ENCODE data around the gene HDHD5. TPM values are rescaled to one million over a fixed set of nuclear protein-coding genes. Genes with fewer than 3 reads are reported as not detected.

Gene HDHD5
- total and polyA plus RNA-seq, 11 donors: 31.8 to 72.1 (median 49.0) TPM

DNA sequence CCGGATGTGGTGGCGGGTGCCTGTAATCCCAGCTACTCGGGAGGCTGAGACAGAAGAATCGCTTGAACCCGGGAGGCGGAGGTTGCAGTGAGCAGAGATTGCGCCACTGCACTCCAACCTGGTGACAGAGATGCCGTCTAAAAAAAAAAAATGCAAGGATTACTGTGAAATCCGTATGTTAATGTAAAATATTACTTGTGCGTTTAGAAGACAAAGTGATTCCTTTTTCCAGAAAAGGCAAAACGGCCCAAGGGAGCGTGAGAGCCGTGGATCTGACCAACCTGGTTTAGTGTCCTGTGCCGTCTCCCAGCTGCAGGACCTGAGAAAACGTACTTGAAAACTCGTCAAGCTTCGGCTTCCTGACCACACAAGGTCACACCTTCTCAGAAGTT lies 905 bp downstream of the HDHD5 start:
- no peaks in the 10 kb centered on the region for H3K27me3 ChIP-seq
- WGBS, 4 donors: 44 to 50% (median 48%) methylated on average over 16 to 17 of the region's 17 CpGs

DNA sequence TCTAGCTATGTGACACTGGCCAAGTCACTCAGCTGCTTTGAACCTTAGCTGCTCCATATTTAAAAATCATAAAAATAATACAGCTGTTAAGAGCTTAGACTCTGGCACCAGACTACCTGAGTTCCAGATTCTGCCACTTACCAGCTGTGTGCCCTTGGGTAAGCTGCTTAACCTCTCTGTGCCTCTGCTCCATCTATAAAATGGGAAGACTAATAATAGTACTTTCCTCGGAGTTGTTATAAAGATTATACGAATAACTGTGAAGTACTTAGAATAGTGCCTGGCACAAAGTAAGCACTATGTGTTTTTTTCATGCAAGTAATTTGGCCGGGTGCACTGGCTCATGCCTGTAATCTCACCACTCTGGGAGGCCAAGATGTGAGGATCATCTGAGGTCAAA lies 1.4 kb downstream of the HDHD5 start:
- Histone ChIP-seq H3K27ac (peak overlapping the region in 8 of 12 donors; percentile 85 to 97 (median 94)), H3K9me3 (no peaks in the 10 kb centered on the region), H3K4me3 (peak overlapping the region in 9 of 12 donors; percentile 69 to 94 (median 80)), H3K4me1 (peaks cover 0 to 50% (median 26%) of the 10 kb centered on the region in 12 donors), H3K27me3 (no peaks in the 10 kb centered on the region), H3K36me3 (no peaks in the 10 kb centered on the region)
- WGBS, 4 donors: 34 to 64% (median 52%) methylated on average over 3 of the region's 3 CpGs
- no peak for TF ChIP-seq POLR2A (IDR thresholded peaks at IDR 0.05)
- TF ChIP-seq, protein P1, sequence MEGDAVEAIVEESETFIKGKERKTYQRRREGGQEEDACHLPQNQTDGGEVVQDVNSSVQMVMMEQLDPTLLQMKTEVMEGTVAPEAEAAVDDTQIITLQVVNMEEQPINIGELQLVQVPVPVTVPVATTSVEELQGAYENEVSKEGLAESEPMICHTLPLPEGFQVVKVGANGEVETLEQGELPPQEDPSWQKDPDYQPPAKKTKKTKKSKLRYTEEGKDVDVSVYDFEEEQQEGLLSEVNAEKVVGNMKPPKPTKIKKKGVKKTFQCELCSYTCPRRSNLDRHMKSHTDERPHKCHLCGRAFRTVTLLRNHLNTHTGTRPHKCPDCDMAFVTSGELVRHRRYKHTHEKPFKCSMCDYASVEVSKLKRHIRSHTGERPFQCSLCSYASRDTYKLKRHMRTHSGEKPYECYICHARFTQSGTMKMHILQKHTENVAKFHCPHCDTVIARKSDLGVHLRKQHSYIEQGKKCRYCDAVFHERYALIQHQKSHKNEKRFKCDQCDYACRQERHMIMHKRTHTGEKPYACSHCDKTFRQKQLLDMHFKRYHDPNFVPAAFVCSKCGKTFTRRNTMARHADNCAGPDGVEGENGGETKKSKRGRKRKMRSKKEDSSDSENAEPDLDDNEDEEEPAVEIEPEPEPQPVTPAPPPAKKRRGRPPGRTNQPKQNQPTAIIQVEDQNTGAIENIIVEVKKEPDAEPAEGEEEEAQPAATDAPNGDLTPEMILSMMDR (IDR thresholded peaks at IDR 0.05): no peak
- DNase-seq (no peak), ATAC-seq (no peak)
- intact Hi-C loops (cut with DNase I): loop anchor here in 4 of 10 donors (1.0 to 5.0 kb wide), 7 partner anchors 14 to 73 kb away; partner anchors contain the start of genes TMEM121B (in 2 of the 4) and IL17RA (in 1 of the 4)

More for the DNA sequence above, 905 bp downstream of the HDHD5 start:
- no peak for TF ChIP-seq POLR2A (IDR thresholded peaks at IDR 0.05)
- TF ChIP-seq, protein P1 (IDR thresholded peaks at IDR 0.05): no peak
- intact Hi-C loops (cut with DNase I): loop anchor here in 4 of 10 donors (1.0 to 5.0 kb wide), 7 partner anchors 13 to 73 kb away; partner anchors contain the start of genes TMEM121B (in 2 of the 4) and IL17RA (in 1 of the 4)
- ATAC-seq (no peak), DNase-seq (no peak)
- Histone ChIP-seq H3K9me3 (no peaks in the 10 kb centered on the region), H3K4me1 (peaks cover 0 to 45% (median 25%) of the 10 kb centered on the region in 12 donors), H3K36me3 (no peaks in the 10 kb centered on the region), H3K4me3 (peak overlapping the region; percentile 69 to 94 (median 80)), H3K27ac (peak overlapping the region; percentile 82 to 97 (median 92))

DNA sequence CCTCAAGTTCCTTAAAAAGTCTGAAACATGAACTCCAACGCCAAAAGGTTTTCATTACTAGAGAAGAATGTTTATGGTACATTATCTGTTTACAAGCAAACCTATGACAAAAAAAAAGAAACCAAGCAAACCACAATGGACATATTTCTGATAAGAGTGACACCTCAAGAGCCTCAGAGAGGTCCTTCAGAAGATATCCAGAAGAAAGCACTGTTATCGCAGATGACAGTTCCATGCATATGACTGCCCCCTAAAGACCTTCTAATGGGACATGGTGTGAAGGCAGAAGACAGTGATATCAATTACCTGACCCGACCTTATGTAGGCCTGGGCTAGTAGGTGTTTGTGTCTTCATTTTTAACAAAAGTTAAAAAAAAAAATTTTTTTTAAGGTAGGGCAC lies 3.1 kb downstream of the HDHD5 start:
- Histone ChIP-seq H3K27me3 (no peaks in the 10 kb centered on the region), H3K4me3 (no peak overlapping the region), H3K27ac (peak overlapping the region in 1 of 12 donors; percentile 52), H3K4me1 (peaks cover 0 to 54% (median 32%) of the 10 kb centered on the region in 12 donors), H3K36me3 (no peaks in the 10 kb centered on the region), H3K9me3 (no peaks in the 10 kb centered on the region)
- WGBS, 4 donors: 75 to 83% (median 77%) methylated on average over 3 of the region's 3 CpGs
- no peak for DNase-seq
- no peak for ATAC-seq
- TF ChIP-seq, protein P1 (IDR thresholded peaks at IDR 0.05): no peak
- TF ChIP-seq POLR2A (IDR thresholded peaks at IDR 0.05): no peak
- intact Hi-C loops (cut with DNase I): loop anchor here in 4 of 10 donors (5.0 kb wide), 4 partner anchors 34 to 69 kb away; partner anchors contain the start of gene TMEM121B (in 1 of the 4)

DNA sequence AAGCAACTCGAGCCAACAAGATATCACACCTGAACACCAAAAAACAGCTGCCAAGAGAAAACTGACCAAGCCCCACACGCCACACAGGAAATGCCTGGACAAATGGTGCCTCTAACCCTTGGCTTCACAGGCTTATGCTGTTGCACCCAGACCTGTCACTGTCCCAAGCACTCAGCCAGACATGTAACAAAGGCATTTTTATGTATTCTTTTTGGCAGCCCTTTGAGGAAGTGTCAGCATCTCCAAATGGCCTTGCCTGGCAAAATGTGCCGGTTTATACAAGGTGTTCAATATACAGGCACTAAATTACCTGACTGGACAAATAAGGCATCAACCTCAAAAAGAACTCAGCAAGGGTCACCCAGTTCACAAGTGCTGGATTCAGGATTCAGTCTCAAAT lies 6.1 kb downstream of the HDHD5 start:
- H3K4me1 ChIP-seq: peaks cover 0 to 38% (median 22%) of the 10 kb centered on the region in 12 donors
- intact Hi-C loops (cut with DNase I): no loop called here
- no peaks in the 10 kb centered on the region for H3K27me3 ChIP-seq
- ATAC-seq: peak in 3 of 4 donors; percentile 7 to 43 (median 10)
- TF ChIP-seq POLR2A (IDR thresholded peaks at IDR 0.05): no peak
- TF ChIP-seq, protein P1 (IDR thresholded peaks at IDR 0.05): no peak
- no peaks in the 10 kb centered on the region for H3K9me3 ChIP-seq
- H3K36me3 ChIP-seq: peaks cover 0 to 16% (median 10%) of the 10 kb centered on the region in 9 donors
- DNase-seq: no peak
- H3K27ac ChIP-seq: no peak overlapping the region
- 30 to 63% (median 42%) methylated on average over 3 of the region's 3 CpGs for WGBS, 4 donors
- H3K4me3 ChIP-seq: no peak overlapping the region
